CD4-positive, alpha-beta T cell (primary cell): ENCODE measurements around the gene HEATR1. TPM values are rescaled to one million over a fixed set of nuclear protein-coding genes. Genes with fewer than 3 reads are reported as not detected.

Experiments used
- ATAC-seq: fragments of 200-7000 bp; cut with Tn5 transposase; one replicate; pipeline ENCODE4 v1.10.0; 2022; ENCODE audit warnings: mild to moderate bottlenecking; ENCODE audit not compliant: poor library complexity
- CTCF ChIA-PET: fragments of 350-600 bp; sonication (Branson Sonifier 250); formaldehyde crosslinking; loops from one replicate; lab custom pipeline; 2021; ENCODE audit warnings: antibody characterized with exemption, inconsistent platforms; lab: Charles Lee
- POLR2A ChIA-PET: fragments of 350-600 bp; sonication (Branson Sonifier 250); formaldehyde crosslinking; loops from one replicate; lab custom pipeline; 2021; ENCODE audit warnings: antibody characterized with exemption, inconsistent platforms; lab: Charles Lee
- DNase-seq, 14 experiments: peaks; one replicate each; pipeline ENCODE4 v3.0.0-alpha.2; 2013 to 2020; ENCODE audit warnings: mixed read lengths in 2 of 14
- H3K27ac ChIP-seq, 2 donors: one replicate each; pipeline versions ENCODE4 v1.5.1 to v1.7.0; 2013; ENCODE audit warnings: low read length in 2 of 2, low read depth in 1 of 2, mild to moderate bottlenecking in 1 of 2
- H3K27me3 ChIP-seq, 2 experiments: 1 replicate in 1 of 2; 2 replicates in 1 of 2; pipeline versions ENCODE4 v1.6.1 to v1.7.0; 2013; ENCODE audit warnings: low read length in 2 of 2, control low read depth in 1 of 2, mild to moderate bottlenecking in 1 of 2, moderate library complexity in 1 of 2; ENCODE audit not compliant: insufficient read depth in 2 of 2, control insufficient read depth in 1 of 2
- H3K36me3 ChIP-seq: one replicate; pipeline ENCODE4 v1.6.1; 2013; ENCODE audit warnings: low read length, control low read depth; ENCODE audit not compliant: insufficient read depth
- H3K4me1 ChIP-seq: one replicate; pipeline ENCODE4 v1.6.1; 2013; ENCODE audit warnings: low read length, control low read depth; ENCODE audit not compliant: insufficient read depth
- H3K4me3 ChIP-seq: one replicate; pipeline ENCODE4 v1.5.1; 2013; ENCODE audit warnings: mild to moderate bottlenecking, low read length, moderate library complexity
- H3K9me3 ChIP-seq, 2 experiments: 1 replicate in 1 of 2; 2 replicates in 1 of 2; pipeline versions ENCODE4 v1.6.1 to v1.7.0; 2013; ENCODE audit warnings: low read length in 2 of 2, mild to moderate bottlenecking in 2 of 2, control low read depth in 1 of 2, moderate library complexity in 1 of 2; ENCODE audit not compliant: control insufficient read depth in 1 of 2, insufficient read depth in 1 of 2
- H3K27ac Mint-ChIP-seq: one replicate; pipeline ENCODE4 v1.8.0; 2020; ENCODE audit warnings: mixed read lengths
- H3K27me3 Mint-ChIP-seq: one replicate; pipeline ENCODE4 v1.8.0; 2021; ENCODE audit warnings: mixed read lengths
- H3K36me3 Mint-ChIP-seq: one replicate; pipeline ENCODE4 v1.8.0; 2021; ENCODE audit warnings: low read depth, mixed read lengths
- H3K4me1 Mint-ChIP-seq: one replicate; pipeline ENCODE4 v1.8.0; 2021; ENCODE audit warnings: low read depth, mixed read lengths
- H3K4me3 Mint-ChIP-seq: one replicate; pipeline ENCODE4 v1.8.0; 2020; ENCODE audit warnings: mild to moderate bottlenecking, mixed read lengths
- H3K9me3 Mint-ChIP-seq: one replicate; pipeline ENCODE4 v1.8.0; 2020; ENCODE audit warnings: mixed read lengths
- intact Hi-C, 2 experiments: fragments of 100-400 bp; cut with DNase I in 1 of 2; cut with micrococcal nuclease in 1 of 2; formaldehyde crosslinking; loops; one replicate each; pipeline versions ENCODE4 v1.15.1 to v1.9.0; 2023 to 2025; cut with DNase I, micrococcal nuclease
- total RNA-seq, 174 experiments: library from RNA in 2 of 174; stranded (reverse) in 2 of 174; gene quantifications; one replicate each; pipeline ENCODE4 v1.2.3 and lab custom pipeline; 2021 to 2026
- TF ChIP-seq, protein P1 (sequence below): fragments of 200-600 bp; IDR thresholded peaks from one replicate; pipeline ENCODE4 v1.8.0; 2022; ENCODE audit warnings: antibody characterized with exemption, mild to moderate bottlenecking

HEATR1 gene
- total RNA-seq, 2 experiments from 2014 or later = 34.9 to 37.5 TPM

DNA sequence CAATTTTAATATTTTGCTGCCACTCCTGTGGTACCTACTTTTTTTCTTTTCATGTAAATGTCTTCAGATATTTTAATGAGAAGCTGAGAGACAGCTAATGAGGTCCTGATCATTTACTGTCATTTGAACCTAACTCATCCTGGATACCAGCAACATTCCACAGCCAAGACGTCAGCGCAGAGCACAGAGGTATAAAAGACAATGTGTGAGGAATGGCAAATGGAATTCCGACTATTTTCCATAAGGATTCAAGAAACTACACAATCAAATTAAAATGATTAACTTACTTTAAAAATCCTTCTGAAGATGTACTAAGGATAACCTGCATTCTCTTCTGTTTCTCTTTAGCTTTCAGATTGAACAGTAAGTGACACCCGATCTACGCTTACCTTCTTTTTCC, 38.8 kb downstream of the HEATR1 start:
- Mint-ChIP-seq H3K27me3 (no peaks in the 10 kb centered on the region), H3K4me3 (no peak overlapping the region), H3K36me3 (peaks cover 96% of the 10 kb centered on the region), H3K9me3 (no peaks in the 10 kb centered on the region), H3K4me1 (no peaks in the 10 kb centered on the region), H3K27ac (no peak overlapping the region)
- ATAC-seq (no peak), DNase-seq (no peak)
- peaks cover 84% of the 10 kb centered on the region for H3K36me3 ChIP-seq
- POLR2A ChIA-PET = no interaction called here
- no peak overlapping the region for H3K27ac ChIP-seq
- no peak overlapping the region for H3K4me3 ChIP-seq
- H3K9me3 ChIP-seq = no peaks in the 10 kb centered on the region
- TF ChIP-seq, protein P1, sequence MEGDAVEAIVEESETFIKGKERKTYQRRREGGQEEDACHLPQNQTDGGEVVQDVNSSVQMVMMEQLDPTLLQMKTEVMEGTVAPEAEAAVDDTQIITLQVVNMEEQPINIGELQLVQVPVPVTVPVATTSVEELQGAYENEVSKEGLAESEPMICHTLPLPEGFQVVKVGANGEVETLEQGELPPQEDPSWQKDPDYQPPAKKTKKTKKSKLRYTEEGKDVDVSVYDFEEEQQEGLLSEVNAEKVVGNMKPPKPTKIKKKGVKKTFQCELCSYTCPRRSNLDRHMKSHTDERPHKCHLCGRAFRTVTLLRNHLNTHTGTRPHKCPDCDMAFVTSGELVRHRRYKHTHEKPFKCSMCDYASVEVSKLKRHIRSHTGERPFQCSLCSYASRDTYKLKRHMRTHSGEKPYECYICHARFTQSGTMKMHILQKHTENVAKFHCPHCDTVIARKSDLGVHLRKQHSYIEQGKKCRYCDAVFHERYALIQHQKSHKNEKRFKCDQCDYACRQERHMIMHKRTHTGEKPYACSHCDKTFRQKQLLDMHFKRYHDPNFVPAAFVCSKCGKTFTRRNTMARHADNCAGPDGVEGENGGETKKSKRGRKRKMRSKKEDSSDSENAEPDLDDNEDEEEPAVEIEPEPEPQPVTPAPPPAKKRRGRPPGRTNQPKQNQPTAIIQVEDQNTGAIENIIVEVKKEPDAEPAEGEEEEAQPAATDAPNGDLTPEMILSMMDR = no peak
- no peaks in the 10 kb centered on the region for H3K27me3 ChIP-seq
- intact Hi-C loops = no loop called here
- CTCF ChIA-PET = no interaction called here
- no peaks in the 10 kb centered on the region for H3K4me1 ChIP-seq

GRCh38 chr1:236561976-236562375, 42.3 kb downstream of the HEATR1 start:
- ATAC-seq = no peak
- Histone ChIP-seq H3K27ac (no peak overlapping the region), H3K4me3 (no peak overlapping the region), H3K36me3 (peaks cover 88% of the 10 kb centered on the region), H3K27me3 (no peaks in the 10 kb centered on the region), H3K4me1 (no peaks in the 10 kb centered on the region), H3K9me3 (no peaks in the 10 kb centered on the region)
- Mint-ChIP-seq H3K36me3 (peaks cover 96% of the 10 kb centered on the region), H3K4me3 (no peak overlapping the region), H3K27me3 (no peaks in the 10 kb centered on the region), H3K27ac (peak overlapping the region; percentile 15), H3K9me3 (no peaks in the 10 kb centered on the region), H3K4me1 (no peaks in the 10 kb centered on the region)
- ChIA-PET POLR2A (no interaction called here), CTCF (no interaction called here)
- intact Hi-C loops = no loop called here
- TF ChIP-seq, protein P1 = no peak
- no peak for DNase-seq

- POLR2A ChIA-PET = no interaction called here
- no peaks in the 10 kb centered on the region for H3K9me3 Mint-ChIP-seq
- peaks cover 88% of the 10 kb centered on the region for H3K36me3 ChIP-seq
- no peak overlapping the region for H3K27ac ChIP-seq
- CTCF ChIA-PET = interaction anchor here (1.8 kb wide), 1 partner anchor 11 kb away, joined by 4 read pairs; no protein-coding TSS in a partner anchor
- TF ChIP-seq, protein P1 = no peak
- DNase-seq (no peak), ATAC-seq (no peak)
- H3K27ac Mint-ChIP-seq = no peak overlapping the region
- H3K4me3 Mint-ChIP-seq = no peak overlapping the region
- H3K27me3 Mint-ChIP-seq = no peaks in the 10 kb centered on the region
- H3K4me1 ChIP-seq = no peaks in the 10 kb centered on the region
- no peaks in the 10 kb centered on the region for H3K4me1 Mint-ChIP-seq
- no peaks in the 10 kb centered on the region for H3K9me3 ChIP-seq
- peaks cover 96% of the 10 kb centered on the region for H3K36me3 Mint-ChIP-seq
- no peak overlapping the region for H3K4me3 ChIP-seq
- intact Hi-C loops = no loop called here
- H3K27me3 ChIP-seq = no peaks in the 10 kb centered on the region
These were observed 44.0 kb downstream of the HEATR1 start for GRCh38 chr1:236560213-236560771.
